Measurements from ENCODE around the gene C16orf96.

The C16orf96 gene

GRCh38 chr16:4520913-4521312 lies 35.2 kb upstream of the C16orf96 start:
- H3K56ac ChIP-seq (ENCODE audit: low read length): no peak overlapping the region
- H3K36me3 ChIP-seq (ENCODE audit: control insufficient read depth, insufficient read depth, low read length): no peaks in the 10 kb centered on the region
- H3K4ac ChIP-seq (ENCODE audit: low read depth, low read length): no peak overlapping the region
- no peak overlapping the region for H2BK5ac ChIP-seq (ENCODE audit: low read length)
- no peak for DNase-seq
- H4K8ac ChIP-seq (ENCODE audit: low read depth, low read length): no peak overlapping the region
- H2BK120ac ChIP-seq (ENCODE audit: low read depth, low read length): no peak overlapping the region
- H3K27ac ChIP-seq (ENCODE audit: low read depth, low read length): no peak overlapping the region
- H3K18ac ChIP-seq (ENCODE audit: low read length): no peak overlapping the region
- H3K23ac ChIP-seq (ENCODE audit: low read length): no peak overlapping the region
- no peak overlapping the region for H3K4me2 ChIP-seq (ENCODE audit: low read length)
- no peak overlapping the region for H2BK15ac ChIP-seq (replicated peaks; ENCODE audit: low read depth)
- no peaks in the 10 kb centered on the region for H3K4me1 ChIP-seq (ENCODE audit: control insufficient read depth, low read depth, low read length)
- H3K27me3 ChIP-seq (ENCODE audit: insufficient read depth, low read length, poor library complexity): no peaks in the 10 kb centered on the region
- no peaks in the 10 kb centered on the region for H3K79me2 ChIP-seq (ENCODE audit: control insufficient read depth, insufficient read depth, low read length)
- H3K4me3 ChIP-seq (ENCODE audit: low read length): no peak overlapping the region
- H2AK5ac ChIP-seq (ENCODE audit: low read length): no peak overlapping the region
- H3K9ac ChIP-seq (ENCODE audit: low read length): no peak overlapping the region
- peaks cover 2% of the 10 kb centered on the region for H3K79me1 ChIP-seq (ENCODE audit: low read length)
- no peak overlapping the region for H4K5ac ChIP-seq (ENCODE audit: low read length)
- no CpG with 5 or more reads among the region's 7 CpGs for WGBS (ENCODE audit: extremely low coverage, insufficient coverage, low lambda C conversion rate)

DNA sequence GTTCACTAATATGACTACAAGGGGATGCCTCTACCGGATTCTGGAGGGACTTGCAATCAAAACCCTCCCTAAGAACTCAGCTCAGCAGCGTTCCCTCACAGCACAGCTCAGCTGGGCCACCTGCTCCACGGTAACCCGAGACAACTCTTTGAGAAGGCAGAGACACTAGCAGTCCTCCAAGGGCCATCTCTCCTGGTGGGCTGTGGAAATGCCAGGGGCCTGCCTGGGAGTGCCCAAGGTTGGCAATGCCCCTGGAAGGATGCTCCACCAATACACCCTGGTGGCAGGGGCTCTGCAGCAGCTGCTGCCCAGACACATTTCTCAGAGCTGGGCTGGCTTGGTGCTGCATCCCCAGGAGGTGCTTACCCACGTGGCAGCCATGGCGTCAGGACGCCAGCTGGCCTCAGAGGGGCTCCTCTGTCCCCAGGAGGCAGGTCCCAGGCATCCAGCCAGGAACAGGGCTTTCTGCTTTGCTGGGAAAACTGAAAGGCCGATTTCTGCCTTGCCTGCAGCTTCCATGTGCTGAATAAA lies 34.0 kb upstream of the C16orf96 start:
- Histone ChIP-seq H3K23ac (ENCODE audit: low read length) (no peak overlapping the region), H4K5ac (ENCODE audit: low read length) (no peak overlapping the region), H3K9ac (ENCODE audit: low read length) (no peak overlapping the region), H3K18ac (ENCODE audit: low read length) (no peak overlapping the region), H3K56ac (ENCODE audit: low read length) (no peak overlapping the region), H3K4me2 (ENCODE audit: low read length) (no peak overlapping the region), H2BK5ac (ENCODE audit: low read length) (no peak overlapping the region), H2AK5ac (ENCODE audit: low read length) (no peak overlapping the region), H3K4ac (ENCODE audit: low read depth, low read length) (no peak overlapping the region), H4K8ac (ENCODE audit: low read depth, low read length) (no peak overlapping the region), H3K4me1 (ENCODE audit: control insufficient read depth, low read depth, low read length) (no peaks in the 10 kb centered on the region), H2BK120ac (ENCODE audit: low read depth, low read length) (no peak overlapping the region), H2BK15ac (replicated peaks; ENCODE audit: low read depth) (no peak overlapping the region), H3K36me3 (ENCODE audit: control insufficient read depth, insufficient read depth, low read length) (no peaks in the 10 kb centered on the region), H3K27me3 (ENCODE audit: insufficient read depth, low read length, poor library complexity) (no peaks in the 10 kb centered on the region), H3K79me2 (ENCODE audit: control insufficient read depth, insufficient read depth, low read length) (no peaks in the 10 kb centered on the region), H3K27ac (ENCODE audit: low read depth, low read length) (no peak overlapping the region), H3K4me3 (ENCODE audit: low read length) (no peak overlapping the region), H3K79me1 (ENCODE audit: low read length) (peaks cover 2% of the 10 kb centered on the region)
- DNase-seq: no peak
- WGBS (ENCODE audit: extremely low coverage, insufficient coverage, low lambda C conversion rate): no CpG with 5 or more reads among the region's 8 CpGs

- Histone ChIP-seq H3K79me2 (ENCODE audit: control insufficient read depth, insufficient read depth, low read length) (no peaks in the 10 kb centered on the region), H3K9ac (ENCODE audit: low read length) (no peak overlapping the region), H3K18ac (ENCODE audit: low read length) (no peak overlapping the region), H2BK15ac (replicated peaks; ENCODE audit: low read depth) (no peak overlapping the region), H4K5ac (ENCODE audit: low read length) (no peak overlapping the region), H3K56ac (ENCODE audit: low read length) (no peak overlapping the region), H3K4ac (ENCODE audit: low read depth, low read length) (no peak overlapping the region), H3K23ac (ENCODE audit: low read length) (no peak overlapping the region), H3K27me3 (ENCODE audit: insufficient read depth, low read length, poor library complexity) (no peaks in the 10 kb centered on the region), H3K4me1 (ENCODE audit: control insufficient read depth, low read depth, low read length) (no peaks in the 10 kb centered on the region), H3K27ac (ENCODE audit: low read depth, low read length) (no peak overlapping the region), H2BK120ac (ENCODE audit: low read depth, low read length) (no peak overlapping the region), H4K8ac (ENCODE audit: low read depth, low read length) (no peak overlapping the region), H3K36me3 (ENCODE audit: control insufficient read depth, insufficient read depth, low read length) (no peaks in the 10 kb centered on the region), H3K79me1 (ENCODE audit: low read length) (peaks cover 2% of the 10 kb centered on the region), H2BK5ac (ENCODE audit: low read length) (no peak overlapping the region), H3K4me2 (ENCODE audit: low read length) (no peak overlapping the region), H3K4me3 (ENCODE audit: low read length) (no peak overlapping the region), H2AK5ac (ENCODE audit: low read length) (no peak overlapping the region)
- no CpG with 5 or more reads among the region's 4 CpGs for WGBS (ENCODE audit: extremely low coverage, insufficient coverage, low lambda C conversion rate)
- no peak for DNase-seq
These were observed 32.5 kb upstream of the C16orf96 start for GRCh38 chr16:4523686-4524085.

GRCh38 chr16:4524571-4524970 lies 31.6 kb upstream of the C16orf96 start:
- no peak overlapping the region for H3K4me2 ChIP-seq (ENCODE audit: low read length)
- H3K18ac ChIP-seq (ENCODE audit: low read length): no peak overlapping the region
- DNase-seq: no peak
- H2AK5ac ChIP-seq (ENCODE audit: low read length): no peak overlapping the region
- no peak overlapping the region for H2BK5ac ChIP-seq (ENCODE audit: low read length)
- no peak overlapping the region for H3K9ac ChIP-seq (ENCODE audit: low read length)
- H3K36me3 ChIP-seq (ENCODE audit: control insufficient read depth, insufficient read depth, low read length): no peaks in the 10 kb centered on the region
- no peaks in the 10 kb centered on the region for H3K79me2 ChIP-seq (ENCODE audit: control insufficient read depth, insufficient read depth, low read length)
- no peaks in the 10 kb centered on the region for H3K27me3 ChIP-seq (ENCODE audit: insufficient read depth, low read length, poor library complexity)
- no peak overlapping the region for H4K8ac ChIP-seq (ENCODE audit: low read depth, low read length)
- no peak overlapping the region for H3K23ac ChIP-seq (ENCODE audit: low read length)
- no peak overlapping the region for H4K5ac ChIP-seq (ENCODE audit: low read length)
- no peak overlapping the region for H3K56ac ChIP-seq (ENCODE audit: low read length)
- peaks cover 2% of the 10 kb centered on the region for H3K79me1 ChIP-seq (ENCODE audit: low read length)
- H3K4ac ChIP-seq (ENCODE audit: low read depth, low read length): no peak overlapping the region
- H2BK120ac ChIP-seq (ENCODE audit: low read depth, low read length): no peak overlapping the region
- no peak overlapping the region for H2BK15ac ChIP-seq (replicated peaks; ENCODE audit: low read depth)
- peaks cover 3% of the 10 kb centered on the region for H3K4me1 ChIP-seq (ENCODE audit: control insufficient read depth, low read depth, low read length)
- H3K27ac ChIP-seq (ENCODE audit: low read depth, low read length): no peak overlapping the region
- H3K4me3 ChIP-seq (ENCODE audit: low read length): no peak overlapping the region

GRCh38 chr16:4525069-4525468 lies 31.1 kb upstream of the C16orf96 start:
- Histone ChIP-seq H2AK5ac (ENCODE audit: low read length) (no peak overlapping the region), H3K27ac (ENCODE audit: low read depth, low read length) (no peak overlapping the region), H3K4me1 (ENCODE audit: control insufficient read depth, low read depth, low read length) (peaks cover 3% of the 10 kb centered on the region), H4K8ac (ENCODE audit: low read depth, low read length) (no peak overlapping the region), H3K9ac (ENCODE audit: low read length) (no peak overlapping the region), H2BK5ac (ENCODE audit: low read length) (no peak overlapping the region), H4K5ac (ENCODE audit: low read length) (no peak overlapping the region), H3K79me2 (ENCODE audit: control insufficient read depth, insufficient read depth, low read length) (no peaks in the 10 kb centered on the region), H2BK15ac (replicated peaks; ENCODE audit: low read depth) (no peak overlapping the region), H3K4me2 (ENCODE audit: low read length) (no peak overlapping the region), H3K18ac (ENCODE audit: low read length) (no peak overlapping the region), H2BK120ac (ENCODE audit: low read depth, low read length) (no peak overlapping the region), H3K23ac (ENCODE audit: low read length) (no peak overlapping the region), H3K79me1 (ENCODE audit: low read length) (peaks cover 2% of the 10 kb centered on the region), H3K56ac (ENCODE audit: low read length) (no peak overlapping the region), H3K36me3 (ENCODE audit: control insufficient read depth, insufficient read depth, low read length) (no peaks in the 10 kb centered on the region), H3K27me3 (ENCODE audit: insufficient read depth, low read length, poor library complexity) (no peaks in the 10 kb centered on the region), H3K4me3 (ENCODE audit: low read length) (no peak overlapping the region), H3K4ac (ENCODE audit: low read depth, low read length) (no peak overlapping the region)
- no peak for DNase-seq
- no CpG with 5 or more reads among the region's 7 CpGs for WGBS (ENCODE audit: extremely low coverage, insufficient coverage, low lambda C conversion rate)

DNA sequence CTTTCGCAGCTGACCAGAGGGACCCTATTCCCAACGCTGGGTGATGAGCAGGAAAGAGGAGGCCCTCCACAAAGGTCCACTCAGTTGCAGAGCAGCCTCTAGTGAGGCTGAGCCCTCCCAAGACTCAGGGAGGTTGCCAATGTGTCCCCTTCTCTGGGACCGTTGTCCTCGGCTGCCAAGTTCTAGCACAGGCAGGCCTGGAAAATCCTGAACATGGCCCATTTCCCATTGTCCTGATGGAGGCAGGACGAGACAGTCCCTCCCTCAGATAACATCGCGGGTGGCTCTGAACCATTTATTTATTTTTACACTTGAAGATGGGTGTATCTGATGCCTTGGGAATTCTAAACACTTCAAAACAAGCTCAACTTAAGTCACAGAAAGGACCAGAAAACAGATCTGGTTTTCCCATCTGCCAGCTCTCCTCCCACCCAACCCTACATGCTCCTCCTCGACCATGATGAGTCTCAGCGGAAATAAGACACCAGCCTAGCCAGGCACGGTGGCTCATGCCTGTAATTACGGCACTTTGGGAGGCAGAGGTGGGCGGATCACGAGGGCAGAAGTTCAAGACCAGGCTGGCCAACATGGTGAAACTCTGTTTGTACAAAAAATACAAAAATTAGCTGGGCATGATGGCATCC lies 30.4 kb upstream of the C16orf96 start:
- no peak overlapping the region for H2BK15ac ChIP-seq (replicated peaks; ENCODE audit: low read depth)
- no peak overlapping the region for H2BK120ac ChIP-seq (ENCODE audit: low read depth, low read length)
- WGBS (ENCODE audit: extremely low coverage, insufficient coverage, low lambda C conversion rate): no CpG with 5 or more reads among the region's 13 CpGs
- no peak overlapping the region for H2BK5ac ChIP-seq (ENCODE audit: low read length)
- peaks cover 2% of the 10 kb centered on the region for H3K79me1 ChIP-seq (ENCODE audit: low read length)
- H3K4me2 ChIP-seq (ENCODE audit: low read length): no peak overlapping the region
- H3K36me3 ChIP-seq (ENCODE audit: control insufficient read depth, insufficient read depth, low read length): no peaks in the 10 kb centered on the region
- H3K23ac ChIP-seq (ENCODE audit: low read length): no peak overlapping the region
- no peaks in the 10 kb centered on the region for H3K79me2 ChIP-seq (ENCODE audit: control insufficient read depth, insufficient read depth, low read length)
- H3K18ac ChIP-seq (ENCODE audit: low read length): no peak overlapping the region
- no peak overlapping the region for H4K8ac ChIP-seq (ENCODE audit: low read depth, low read length)
- no peak overlapping the region for H3K56ac ChIP-seq (ENCODE audit: low read length)
- H3K4me3 ChIP-seq (ENCODE audit: low read length): no peak overlapping the region
- peaks cover 3% of the 10 kb centered on the region for H3K4me1 ChIP-seq (ENCODE audit: control insufficient read depth, low read depth, low read length)
- H3K27me3 ChIP-seq (ENCODE audit: insufficient read depth, low read length, poor library complexity): no peaks in the 10 kb centered on the region
- no peak overlapping the region for H3K4ac ChIP-seq (ENCODE audit: low read depth, low read length)
- no peak overlapping the region for H4K5ac ChIP-seq (ENCODE audit: low read length)
- H3K9ac ChIP-seq (ENCODE audit: low read length): no peak overlapping the region
- no peak for DNase-seq
- no peak overlapping the region for H2AK5ac ChIP-seq (ENCODE audit: low read length)
- no peak overlapping the region for H3K27ac ChIP-seq (ENCODE audit: low read depth, low read length)
